Measurements from ENCODE around the gene DUSP22. TPM values are rescaled to one million over a fixed set of nuclear protein-coding genes. Genes with fewer than 3 reads are reported as not detected.

DUSP22 gene
- total and polyA plus RNA-seq, 2 of the 8 experiments (the other 6 are each of a cell fraction or from before 2014, with no cell fraction given) = 15.5 to 32.4 TPM

- TF ChIP-seq ATF3 (IDR thresholded peaks at IDR 0.05; ENCODE audit: insufficient read depth, low read depth, low read length) (no peak), HDAC2 (IDR thresholded peaks at IDR 0.05; ENCODE audit: borderline replicate concordance in 1 of 2, low read depth in 2 of 2, low read length in 2 of 2) (no peak), EP300 (IDR thresholded peaks at IDR 0.05; ENCODE audit: borderline replicate concordance in 1 of 2, low read depth in 2 of 2, low read length in 2 of 2) (no peak), HDAC6 (IDR thresholded peaks at IDR 0.05; ENCODE audit: low read depth, low read length) (no peak)
Measured at GRCh38 chr6:395432-396125, 103.3 kb downstream of the DUSP22 start (continued).
